ENCODE data around the gene PRRC2A. TPM values are rescaled to one million over a fixed set of nuclear protein-coding genes. Genes with fewer than 3 reads are reported as not detected.

PRRC2A gene
- total RNA-seq, 2 experiments from 2014 or later: 206 to 215 TPM

DNA sequence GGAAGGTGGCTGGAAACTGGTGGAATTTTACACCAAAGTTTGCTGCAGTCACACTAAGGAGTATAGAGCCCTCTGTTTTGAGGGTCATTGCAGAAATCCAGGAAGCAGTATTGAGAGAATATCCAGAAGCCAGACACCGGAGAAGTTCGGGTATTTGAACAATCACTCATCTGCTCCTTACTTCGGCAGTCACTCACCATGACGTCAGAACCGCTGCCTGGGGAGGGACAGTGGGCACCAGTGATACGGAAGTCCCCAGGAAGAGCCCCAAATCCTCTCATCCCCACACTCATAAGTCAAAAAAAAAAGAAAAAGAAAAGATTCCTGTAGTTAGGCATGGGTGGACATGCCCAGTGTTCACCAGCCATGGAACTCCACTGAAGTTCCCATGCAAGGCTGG, 56.4 kb downstream of the PRRC2A start:
- ATAC-seq (ENCODE audit: poor library complexity) (no peak), DNase-seq (no peak)
- no peaks in the 10 kb centered on the region for H3K27me3 Mint-ChIP-seq
- intact Hi-C loops (cut with DNase I, micrococcal nuclease): no loop called here
- CTCF ChIA-PET: no interaction called here
- Histone ChIP-seq H3K4me1 (ENCODE audit: insufficient read depth, low read length) (peaks cover 19% of the 10 kb centered on the region), H3K9me3 (ENCODE audit: control insufficient read depth in 1 of 2, insufficient read depth in 1 of 2, low read length in 2 of 2) (no peaks in the 10 kb centered on the region), H3K27me3 (ENCODE audit: control insufficient read depth in 1 of 2, insufficient read depth in 2 of 2, low read length in 2 of 2) (no peaks in the 10 kb centered on the region), H3K27ac (ENCODE audit: low read depth in 1 of 2, low read length in 2 of 2) (no peak overlapping the region), H3K4me3 (ENCODE audit: low read length) (no peak overlapping the region), H3K36me3 (ENCODE audit: insufficient read depth, low read length) (peaks cover 14% of the 10 kb centered on the region)
- TF ChIP-seq, protein P1, sequence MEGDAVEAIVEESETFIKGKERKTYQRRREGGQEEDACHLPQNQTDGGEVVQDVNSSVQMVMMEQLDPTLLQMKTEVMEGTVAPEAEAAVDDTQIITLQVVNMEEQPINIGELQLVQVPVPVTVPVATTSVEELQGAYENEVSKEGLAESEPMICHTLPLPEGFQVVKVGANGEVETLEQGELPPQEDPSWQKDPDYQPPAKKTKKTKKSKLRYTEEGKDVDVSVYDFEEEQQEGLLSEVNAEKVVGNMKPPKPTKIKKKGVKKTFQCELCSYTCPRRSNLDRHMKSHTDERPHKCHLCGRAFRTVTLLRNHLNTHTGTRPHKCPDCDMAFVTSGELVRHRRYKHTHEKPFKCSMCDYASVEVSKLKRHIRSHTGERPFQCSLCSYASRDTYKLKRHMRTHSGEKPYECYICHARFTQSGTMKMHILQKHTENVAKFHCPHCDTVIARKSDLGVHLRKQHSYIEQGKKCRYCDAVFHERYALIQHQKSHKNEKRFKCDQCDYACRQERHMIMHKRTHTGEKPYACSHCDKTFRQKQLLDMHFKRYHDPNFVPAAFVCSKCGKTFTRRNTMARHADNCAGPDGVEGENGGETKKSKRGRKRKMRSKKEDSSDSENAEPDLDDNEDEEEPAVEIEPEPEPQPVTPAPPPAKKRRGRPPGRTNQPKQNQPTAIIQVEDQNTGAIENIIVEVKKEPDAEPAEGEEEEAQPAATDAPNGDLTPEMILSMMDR (IDR thresholded peaks at IDR 0.05): no peak
- H3K4me1 Mint-ChIP-seq (ENCODE audit: low read depth): peaks cover 19% of the 10 kb centered on the region
- POLR2A ChIA-PET: no interaction called here
- no peaks in the 10 kb centered on the region for H3K9me3 Mint-ChIP-seq
- no peak overlapping the region for H3K27ac Mint-ChIP-seq
- peaks cover 32% of the 10 kb centered on the region for H3K36me3 Mint-ChIP-seq (ENCODE audit: low read depth)
- no peak overlapping the region for H3K4me3 Mint-ChIP-seq

DNA sequence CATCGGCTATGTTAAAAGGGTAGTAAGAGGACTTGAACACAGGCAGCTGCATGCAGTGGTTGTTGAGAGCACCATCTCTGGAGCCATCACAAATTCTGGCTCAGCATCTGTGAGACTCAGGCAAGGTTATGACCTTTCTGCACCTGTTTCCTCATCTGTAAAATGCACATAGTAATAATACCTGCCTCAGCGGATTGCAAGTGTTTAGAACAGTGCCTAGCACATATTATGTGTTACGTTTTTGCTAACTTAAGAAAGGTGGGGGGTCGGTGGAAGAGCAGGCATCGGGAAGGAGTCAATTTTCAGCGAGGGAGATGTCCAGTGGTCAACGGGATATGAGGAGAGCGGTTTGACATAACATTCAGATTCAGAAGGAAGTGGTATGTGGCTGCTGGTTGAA, 57.4 kb downstream of the PRRC2A start:
- H3K27ac Mint-ChIP-seq: no peak overlapping the region
- H3K36me3 Mint-ChIP-seq (ENCODE audit: low read depth): peaks cover 22% of the 10 kb centered on the region
- peak overlapping the region; percentile 49 for H3K4me3 Mint-ChIP-seq
- ATAC-seq (ENCODE audit: poor library complexity): no peak
- H3K9me3 Mint-ChIP-seq: no peaks in the 10 kb centered on the region
- intact Hi-C loops (cut with DNase I, micrococcal nuclease): no loop called here
- DNase-seq: no peak
- H3K27ac ChIP-seq (ENCODE audit: low read depth in 1 of 2, low read length in 2 of 2): no peak overlapping the region
- ChIA-PET CTCF (interaction anchor here (0.8 kb wide), 1 partner anchor 92 kb away, joined by 3 read pairs; no protein-coding TSS in a partner anchor), POLR2A (interaction anchor here (1.7 kb wide), 1 partner anchor 13 kb away, joined by 5 read pairs; the partner anchor contains the start of gene GPANK1)
- no peaks in the 10 kb centered on the region for H3K27me3 Mint-ChIP-seq
- no peak overlapping the region for H3K4me3 ChIP-seq (ENCODE audit: low read length)
- TF ChIP-seq, protein P1 (IDR thresholded peaks at IDR 0.05): no peak
- no peaks in the 10 kb centered on the region for H3K9me3 ChIP-seq (ENCODE audit: control insufficient read depth in 1 of 2, insufficient read depth in 1 of 2, low read length in 2 of 2)
- H3K36me3 ChIP-seq (ENCODE audit: insufficient read depth, low read length): peaks cover 4% of the 10 kb centered on the region
- H3K27me3 ChIP-seq (ENCODE audit: control insufficient read depth in 1 of 2, insufficient read depth in 2 of 2, low read length in 2 of 2): no peaks in the 10 kb centered on the region
- H3K4me1 Mint-ChIP-seq (ENCODE audit: low read depth): peaks cover 19% of the 10 kb centered on the region
- H3K4me1 ChIP-seq (ENCODE audit: insufficient read depth, low read length): peaks cover 21% of the 10 kb centered on the region

DNA sequence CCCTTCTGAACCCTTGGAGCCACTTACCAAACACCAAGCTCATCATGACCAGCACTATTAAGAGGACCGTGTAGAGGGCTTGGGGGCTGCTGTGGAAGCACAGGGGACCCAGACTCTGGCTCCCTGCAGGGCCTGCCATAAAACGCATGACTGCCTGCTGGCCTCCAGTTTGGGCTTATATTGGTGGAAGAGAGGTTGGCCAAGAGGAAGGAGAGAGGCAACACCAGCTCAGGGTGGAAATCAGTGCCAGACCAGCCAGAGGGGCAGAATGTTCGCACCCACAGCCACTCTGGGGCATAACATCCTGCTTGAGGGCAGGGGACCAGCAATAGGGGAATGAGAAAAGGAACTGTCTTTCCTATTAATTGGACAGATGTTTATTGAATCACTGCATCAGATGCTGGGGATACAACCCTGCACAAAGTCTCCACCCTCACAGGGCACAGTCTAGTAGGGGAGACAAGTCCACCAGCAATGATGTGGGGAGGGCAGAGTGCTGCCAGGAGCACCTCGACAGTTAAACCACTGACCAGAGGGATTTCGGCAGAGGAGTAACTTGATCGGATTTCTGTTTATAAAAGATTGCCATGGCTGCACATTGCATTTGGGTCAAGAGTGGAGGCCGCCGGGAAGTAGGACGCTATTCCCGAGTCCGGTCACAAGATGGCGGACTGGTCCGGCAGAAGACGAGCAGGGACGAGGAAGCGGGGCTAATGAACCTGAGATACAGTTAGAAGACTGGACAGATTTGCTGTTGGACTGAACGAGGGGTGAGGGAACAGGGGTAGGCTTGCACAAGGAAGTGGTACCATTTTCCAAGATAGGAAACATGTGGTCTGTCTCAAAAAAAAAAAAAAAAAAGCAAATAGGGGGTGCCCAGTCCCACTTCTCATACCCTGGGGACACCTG, 60.0 kb downstream of the PRRC2A start, which contains the start of gene LY6G5C:
LY6G5C (minus strand) TSS at position 842 of the 909 bp plus-strand sequence; CDS start at position 148, 694 bp downstream.
- TF ChIP-seq, protein P1 (IDR thresholded peaks at IDR 0.05): peak; percentile 71
- Histone ChIP-seq H3K36me3 (ENCODE audit: insufficient read depth, low read length) (no peaks in the 10 kb centered on the region), H3K9me3 (ENCODE audit: control insufficient read depth in 1 of 2, insufficient read depth in 1 of 2, low read length in 2 of 2) (no peaks in the 10 kb centered on the region), H3K4me3 (ENCODE audit: low read length) (peak within 1 kb of the TSS; percentile 79), H3K27ac (ENCODE audit: low read depth in 1 of 2, low read length in 2 of 2) (peak within 1 kb of the TSS in 1 of 2 donors; percentile 44), H3K4me1 (ENCODE audit: insufficient read depth, low read length) (peaks cover 21% of the 10 kb centered on the region), H3K27me3 (ENCODE audit: control insufficient read depth in 1 of 2, insufficient read depth in 2 of 2, low read length in 2 of 2) (no peaks in the 10 kb centered on the region)
- peaks cover 7% of the 10 kb centered on the region for H3K36me3 Mint-ChIP-seq (ENCODE audit: low read depth)
- DNase-seq: peak in 13 of 14 experiments; percentile 45 to 83 (median 61)
- no peaks in the 10 kb centered on the region for H3K9me3 Mint-ChIP-seq
- ChIA-PET POLR2A (interaction anchor here (0.6 to 1.9 kb wide), 8 partner anchors 14 to 515 kb away, joined by 3 to 12 read pairs (median 4); partner anchors contain the start of genes ABHD16A, EHMT2, GPANK1 and HSPA1B), CTCF (interaction anchor here (0.7 to 1.4 kb wide), 6 partner anchors 14 to 149 kb away, joined by 3 to 10 read pairs (median 4); partner anchors contain the start of gene ABHD16A)
- H3K4me3 Mint-ChIP-seq: peak within 1 kb of the TSS; percentile 87
- peaks cover 19% of the 10 kb centered on the region for H3K4me1 Mint-ChIP-seq (ENCODE audit: low read depth)
- peak within 1 kb of the TSS; percentile 35 for H3K27ac Mint-ChIP-seq
- no peaks in the 10 kb centered on the region for H3K27me3 Mint-ChIP-seq
- intact Hi-C loops (cut with DNase I, micrococcal nuclease): loop anchor here (1.0 to 5.0 kb wide), 5 partner anchors 48 to 272 kb away; partner anchors contain the start of gene DDAH2 (in 1 of the 2)
- ATAC-seq (ENCODE audit: poor library complexity): peak; percentile 63

Data from CD4-positive, alpha-beta T cell (primary cell).